GM19455 (cell line): ENCODE data around the gene DIS3L2.

Experiments used
- ATAC-seq: cut with Tn5 transposase; IDR thresholded peaks from one replicate; pipeline ENCODE4 v1.9.1; 2021; ENCODE audit not compliant: unreplicated experiment

Gene DIS3L2, protein sequence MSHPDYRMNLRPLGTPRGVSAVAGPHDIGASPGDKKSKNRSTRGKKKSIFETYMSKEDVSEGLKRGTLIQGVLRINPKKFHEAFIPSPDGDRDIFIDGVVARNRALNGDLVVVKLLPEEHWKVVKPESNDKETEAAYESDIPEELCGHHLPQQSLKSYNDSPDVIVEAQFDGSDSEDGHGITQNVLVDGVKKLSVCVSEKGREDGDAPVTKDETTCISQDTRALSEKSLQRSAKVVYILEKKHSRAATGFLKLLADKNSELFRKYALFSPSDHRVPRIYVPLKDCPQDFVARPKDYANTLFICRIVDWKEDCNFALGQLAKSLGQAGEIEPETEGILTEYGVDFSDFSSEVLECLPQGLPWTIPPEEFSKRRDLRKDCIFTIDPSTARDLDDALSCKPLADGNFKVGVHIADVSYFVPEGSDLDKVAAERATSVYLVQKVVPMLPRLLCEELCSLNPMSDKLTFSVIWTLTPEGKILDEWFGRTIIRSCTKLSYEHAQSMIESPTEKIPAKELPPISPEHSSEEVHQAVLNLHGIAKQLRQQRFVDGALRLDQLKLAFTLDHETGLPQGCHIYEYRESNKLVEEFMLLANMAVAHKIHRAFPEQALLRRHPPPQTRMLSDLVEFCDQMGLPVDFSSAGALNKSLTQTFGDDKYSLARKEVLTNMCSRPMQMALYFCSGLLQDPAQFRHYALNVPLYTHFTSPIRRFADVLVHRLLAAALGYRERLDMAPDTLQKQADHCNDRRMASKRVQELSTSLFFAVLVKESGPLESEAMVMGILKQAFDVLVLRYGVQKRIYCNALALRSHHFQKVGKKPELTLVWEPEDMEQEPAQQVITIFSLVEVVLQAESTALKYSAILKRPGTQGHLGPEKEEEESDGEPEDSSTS

DNA sequence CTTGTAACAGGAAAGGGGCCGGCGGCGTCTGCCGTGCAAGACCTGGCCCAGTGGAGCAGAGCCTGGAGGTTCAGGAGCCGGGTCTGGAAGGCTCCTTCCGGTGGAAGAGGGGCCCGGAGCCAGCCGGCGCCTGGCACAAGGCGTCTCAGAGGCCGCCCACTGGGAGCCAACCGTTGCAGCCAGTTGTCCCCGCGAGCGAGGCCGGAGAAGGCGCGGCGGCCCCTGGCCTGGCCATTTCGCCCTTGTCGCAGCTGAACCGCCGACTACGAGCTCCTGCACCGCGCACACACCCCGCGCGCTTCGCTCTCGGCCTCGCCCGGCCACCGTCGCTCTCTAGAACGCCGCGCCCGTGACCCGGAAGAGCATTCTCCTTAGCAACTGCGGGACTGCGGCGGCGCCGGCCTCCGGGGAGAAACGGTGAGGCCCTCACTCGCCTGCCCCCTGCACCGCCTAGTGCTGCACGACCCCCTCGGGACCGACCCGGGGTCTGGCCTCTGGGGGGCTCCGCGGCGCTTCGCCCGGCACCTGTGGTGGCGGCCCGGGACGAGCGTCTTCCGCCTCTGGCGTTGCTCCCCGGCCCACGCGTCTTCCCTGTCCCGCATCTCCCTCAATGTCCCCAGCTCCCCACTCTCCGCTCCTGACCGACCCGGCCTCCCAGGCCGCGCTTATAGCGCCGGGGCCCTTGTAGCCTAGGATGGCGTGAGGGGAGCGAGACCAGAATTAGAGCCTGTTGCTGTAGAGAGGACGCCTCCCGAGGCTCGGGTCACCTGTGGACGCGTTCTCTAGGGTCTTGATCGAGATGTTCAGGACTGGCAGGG is at the start of gene DIS3L2:
DIS3L2 (plus strand) TSS at position 365 of the 818 bp plus-strand sequence. CDS start 53,215 bp downstream, outside the sequence.
- ATAC-seq: peak; percentile 95

DNA sequence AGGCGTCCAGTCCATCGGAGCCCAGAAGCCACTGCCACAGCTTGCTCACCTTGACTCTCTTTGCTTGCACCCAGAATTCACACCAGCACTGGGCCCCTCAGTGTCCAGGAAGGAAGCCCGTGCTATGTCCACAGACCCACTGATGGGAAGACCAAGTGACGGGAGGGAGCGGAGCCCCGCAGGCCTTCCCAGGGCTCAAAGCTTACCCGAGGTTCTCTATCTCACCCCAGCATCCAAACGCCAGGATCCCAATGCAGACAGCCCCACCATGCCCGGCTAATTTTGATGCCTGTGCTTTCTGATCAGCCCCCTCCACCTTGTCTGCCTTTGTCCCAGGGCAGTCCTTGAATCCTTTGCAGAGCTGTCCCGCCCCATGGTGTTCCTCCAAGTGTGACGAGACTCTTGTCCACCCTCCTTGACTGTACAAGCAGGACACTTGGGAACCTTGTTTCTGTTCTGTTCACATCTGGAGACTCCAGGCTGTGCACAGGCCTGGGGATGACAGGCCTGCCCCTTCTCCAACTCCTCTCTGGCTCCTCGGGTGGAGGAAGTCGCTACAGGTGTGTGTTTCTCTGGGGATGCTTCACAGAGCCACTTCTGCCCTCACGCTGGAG is 47.3 kb upstream of the DIS3L2 start:
- ATAC-seq: no peak

DNA sequence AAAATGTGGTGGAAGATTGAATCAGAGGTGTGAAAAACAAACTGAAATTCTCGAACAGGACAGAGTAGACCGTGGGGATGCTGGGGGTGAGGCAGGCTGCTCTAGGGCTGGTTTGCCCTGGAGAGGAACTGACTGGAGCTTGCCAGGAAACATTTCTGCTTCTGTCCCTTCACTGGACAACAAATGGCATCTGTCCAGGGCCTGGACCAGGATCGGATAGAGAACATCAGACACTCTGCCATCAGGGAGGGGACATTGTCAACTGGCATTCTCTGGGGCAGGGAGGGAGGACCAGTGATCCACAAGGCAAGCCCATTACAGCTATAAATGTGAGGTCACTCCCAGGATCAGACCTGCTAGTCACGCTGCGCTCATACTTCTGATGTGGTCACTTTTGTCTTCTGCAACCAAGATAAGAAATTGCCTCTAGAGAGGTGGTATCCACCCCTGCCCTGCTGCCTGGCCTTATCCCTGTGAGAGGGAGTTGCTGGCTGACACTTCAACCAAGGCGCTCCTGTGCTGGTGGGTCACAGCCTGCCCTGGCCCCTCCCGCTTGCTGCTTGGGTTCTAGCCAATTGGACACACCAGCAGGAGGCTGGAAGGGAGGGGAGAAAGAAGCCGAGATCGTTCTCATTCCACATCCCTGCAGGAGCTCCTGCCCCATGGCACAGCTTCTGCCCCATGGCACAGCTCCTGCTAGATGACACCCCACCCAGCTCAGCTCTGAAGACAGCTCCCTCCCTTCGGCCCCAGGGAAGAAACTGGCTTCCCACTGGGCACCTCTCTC is 44.0 kb upstream of the DIS3L2 start:
- no peak for ATAC-seq

DNA sequence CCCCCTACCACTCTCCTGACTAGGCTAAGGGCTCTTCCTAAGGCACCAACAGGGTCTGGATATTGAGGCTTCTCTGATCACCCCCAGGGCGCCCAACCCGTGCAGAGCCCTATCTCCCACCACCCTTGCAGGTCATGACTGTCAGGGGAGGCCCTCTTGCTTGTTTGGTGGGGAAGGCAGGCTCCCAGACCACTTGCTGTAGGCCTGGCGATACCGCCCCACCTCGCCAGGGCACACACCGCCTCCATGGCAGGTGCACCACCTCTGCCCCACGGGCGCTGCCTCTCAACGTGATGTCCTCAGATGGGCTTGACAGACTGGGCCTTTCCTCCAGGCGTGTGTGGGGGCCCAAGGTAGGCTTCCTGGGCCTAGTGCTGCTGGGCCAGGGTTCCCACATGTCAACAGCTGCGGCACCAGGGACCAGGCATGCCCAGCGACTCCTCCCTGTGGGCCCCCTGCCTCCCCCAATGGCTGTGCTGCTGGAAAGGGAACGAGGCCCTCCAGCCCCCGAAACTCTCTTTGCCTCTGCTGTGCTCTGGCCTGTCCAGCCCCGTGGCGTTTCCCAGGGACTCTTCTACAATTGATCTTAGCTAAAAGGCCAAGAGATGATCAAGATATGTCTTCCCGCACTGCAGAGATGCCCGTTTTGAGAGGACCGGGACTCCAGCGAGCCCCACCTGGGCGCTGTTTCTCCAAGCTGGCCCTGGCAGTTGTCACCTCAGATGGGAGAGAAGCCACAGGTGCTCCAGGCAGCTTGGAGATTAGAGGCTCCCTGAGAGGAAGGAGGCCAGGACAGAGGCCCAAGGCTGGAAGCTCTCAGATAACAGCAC is 42.8 kb upstream of the DIS3L2 start:
- no peak for ATAC-seq

DNA sequence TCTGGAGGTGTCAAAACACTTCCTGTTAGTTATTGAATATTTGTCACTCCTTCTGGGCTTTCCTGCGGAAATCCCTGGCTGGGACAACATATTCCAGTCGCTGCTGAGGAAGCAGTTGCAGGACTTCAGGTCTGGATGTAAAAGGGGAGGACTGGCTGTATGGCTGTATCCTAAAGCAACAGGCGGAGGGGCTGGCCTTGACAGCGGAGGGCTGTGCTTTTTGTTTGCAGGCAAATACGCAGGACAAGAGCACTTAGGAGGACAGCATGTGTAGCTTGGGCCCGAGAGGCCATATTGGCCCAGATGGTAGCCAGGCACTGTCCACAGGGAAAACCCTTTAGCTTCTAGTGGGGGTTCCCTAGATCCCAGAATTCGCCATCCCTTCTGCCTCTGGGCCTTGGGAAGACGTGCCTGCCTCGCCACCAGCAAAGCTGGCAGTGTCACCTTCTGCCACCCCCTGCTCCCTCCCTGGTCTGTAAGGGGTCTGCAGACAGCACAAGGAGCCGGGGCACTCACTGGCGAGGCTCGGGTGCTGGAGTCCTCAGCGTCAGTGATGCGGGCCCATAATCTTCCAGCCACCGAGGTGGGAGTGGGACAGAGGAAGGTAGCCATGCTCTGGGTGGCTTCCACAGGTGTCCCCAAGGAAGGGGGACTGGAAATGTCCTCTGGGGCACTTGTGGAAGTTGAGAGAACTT is 42.0 kb upstream of the DIS3L2 start:
- no peak for ATAC-seq

DNA sequence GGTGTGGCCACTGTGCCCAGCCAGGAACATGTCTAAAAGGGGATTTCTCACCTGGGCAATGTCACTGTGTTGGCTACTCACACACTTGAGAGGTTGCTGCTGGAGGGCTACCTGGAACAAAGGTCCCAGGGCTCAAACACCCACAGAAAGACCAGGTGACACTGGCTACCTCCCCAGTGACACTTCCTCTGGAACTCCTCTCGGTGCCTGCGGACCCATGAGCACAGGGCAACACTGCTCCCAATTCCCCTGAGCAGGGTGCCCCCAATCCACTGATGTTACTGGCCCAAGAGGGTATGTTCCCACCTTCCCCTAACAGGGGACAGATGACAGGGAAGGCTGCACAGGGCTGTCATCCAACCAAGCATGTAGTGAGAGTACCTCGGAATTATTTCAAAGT is 41.1 kb upstream of the DIS3L2 start:
- no peak for ATAC-seq

DNA sequence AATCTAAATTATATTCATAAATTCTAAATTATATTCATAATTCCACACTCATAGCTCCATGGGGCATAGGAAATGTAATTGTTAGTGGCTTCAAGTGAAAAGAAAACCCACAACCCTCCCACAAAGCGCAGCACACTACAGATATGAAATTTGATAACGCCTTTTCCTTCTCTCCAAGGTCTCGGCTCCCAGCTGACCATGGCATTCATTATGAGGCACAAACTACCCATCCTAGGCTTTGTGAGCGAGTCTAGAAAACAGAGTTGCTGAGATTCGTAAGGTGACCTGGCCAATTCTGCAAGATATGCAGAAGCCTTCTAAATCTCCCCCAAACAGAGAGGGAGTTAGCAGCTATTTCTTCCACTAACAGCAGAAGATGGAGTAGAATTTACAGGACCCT is 40.7 kb upstream of the DIS3L2 start:
- ATAC-seq: no peak

DNA sequence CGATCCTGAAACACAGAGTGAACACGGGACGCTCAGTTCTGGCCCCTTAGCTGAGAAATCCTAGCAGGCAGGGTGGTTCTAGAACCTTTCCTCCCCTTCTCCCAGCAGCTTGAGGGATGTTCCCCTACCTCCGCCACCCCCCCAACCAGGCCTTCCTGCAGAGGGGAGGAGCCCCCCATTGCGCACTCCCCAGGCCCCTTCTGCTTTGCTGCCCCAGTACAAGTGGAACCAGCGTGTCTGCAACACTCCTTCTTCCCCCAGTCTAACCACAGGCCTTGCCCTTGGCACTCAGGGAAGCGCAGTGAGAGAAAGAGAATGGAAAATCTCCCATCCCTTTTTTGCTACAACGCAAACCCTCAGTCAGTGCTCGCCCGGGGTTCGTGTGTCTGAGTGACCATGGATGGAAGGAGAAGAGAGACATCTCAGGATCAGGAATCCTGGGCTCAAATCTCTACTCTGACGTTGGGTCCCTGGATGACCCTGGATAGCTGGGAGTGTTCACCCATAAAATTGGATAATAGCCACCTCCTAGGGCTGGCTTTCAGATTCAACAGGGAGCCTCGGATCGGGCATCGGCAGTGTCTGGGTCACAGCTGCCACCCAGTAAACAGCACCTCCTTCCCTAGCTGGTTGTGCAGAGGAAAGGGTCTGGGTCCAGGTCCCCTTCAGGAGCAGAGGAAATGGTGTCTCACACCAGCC is 39.1 kb upstream of the DIS3L2 start:
- no peak for ATAC-seq

DNA sequence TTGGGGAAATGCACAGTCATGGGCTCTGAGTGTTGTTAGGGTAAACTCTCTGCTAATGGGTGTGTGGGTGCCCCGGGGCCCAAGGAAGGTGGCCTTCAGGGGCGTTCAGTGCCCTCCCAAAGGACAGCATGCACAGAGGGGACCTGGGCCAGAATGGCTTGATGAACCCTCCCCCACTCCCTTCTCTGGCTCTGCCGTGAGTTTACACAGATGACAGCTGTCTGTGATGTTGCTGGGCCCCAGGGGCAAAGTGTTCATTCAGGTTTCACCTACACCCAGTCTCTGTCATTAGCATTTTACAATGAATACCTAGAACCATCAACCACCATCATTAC is 38.5 kb upstream of the DIS3L2 start:
- no peak for ATAC-seq

DNA sequence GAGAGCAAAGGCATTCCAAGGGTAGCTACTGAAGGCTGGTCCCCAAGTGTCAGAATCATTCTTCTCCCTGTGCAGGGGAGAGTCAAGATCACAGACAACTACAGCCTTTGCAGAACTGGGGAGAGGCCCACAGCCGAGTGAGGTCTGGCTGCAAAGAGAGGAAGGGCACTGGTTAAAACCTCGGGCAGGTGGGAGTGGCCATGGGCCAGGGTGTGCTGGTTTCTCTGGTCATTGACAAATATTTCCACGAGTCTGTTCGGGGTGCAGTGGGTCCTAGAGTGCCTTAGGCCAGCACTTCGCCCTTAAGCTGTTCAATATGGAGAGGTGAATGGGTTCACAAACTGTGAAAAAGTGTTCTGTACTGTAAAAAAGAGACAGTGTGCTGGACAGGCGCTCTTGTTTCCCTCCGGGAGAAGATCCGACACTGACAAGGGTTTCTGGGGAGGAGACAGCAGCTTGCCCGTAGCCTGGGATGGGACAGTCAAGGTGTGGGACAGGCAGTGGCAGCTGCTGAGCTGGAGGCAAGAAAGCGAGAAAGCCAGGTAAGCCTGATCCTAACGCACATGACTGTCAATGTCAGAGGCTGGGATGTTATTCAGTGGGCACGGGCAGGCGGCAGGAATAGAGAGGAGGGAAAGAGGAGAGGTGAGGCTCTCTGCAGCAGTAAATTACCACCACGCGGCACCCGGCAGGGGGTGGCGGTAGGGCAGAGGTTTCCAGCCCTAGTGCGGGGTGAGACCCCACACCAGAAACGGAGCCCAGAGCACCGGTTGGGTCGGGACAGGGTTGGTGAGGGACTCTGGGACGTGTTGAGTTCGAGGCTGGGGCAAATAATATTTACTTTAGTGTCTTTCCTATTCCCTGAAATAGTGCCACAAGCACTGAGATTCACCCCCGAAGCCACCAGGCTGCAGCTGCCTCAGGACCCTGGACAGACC is 37.3 kb upstream of the DIS3L2 start:
- no peak for ATAC-seq

DNA sequence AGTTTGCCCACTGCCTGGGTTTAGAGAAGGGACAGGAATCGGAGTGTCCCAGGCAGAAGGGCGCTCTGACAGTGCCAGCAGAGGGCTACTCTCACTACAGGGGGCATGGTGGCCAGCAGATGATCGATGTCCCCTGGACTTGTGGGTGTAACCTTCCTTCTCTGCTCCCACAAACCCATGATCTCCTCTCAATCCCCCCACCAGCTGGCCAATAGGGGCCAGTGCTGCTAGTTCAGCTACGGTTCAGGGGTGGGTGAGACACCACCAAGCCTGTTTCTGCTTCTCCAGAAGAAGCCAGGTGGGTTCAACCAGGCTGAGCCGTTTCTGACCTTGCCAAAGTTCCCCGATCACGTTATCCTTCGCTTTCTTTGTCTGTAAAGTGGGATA is 36.6 kb upstream of the DIS3L2 start:
- no peak for ATAC-seq

DNA sequence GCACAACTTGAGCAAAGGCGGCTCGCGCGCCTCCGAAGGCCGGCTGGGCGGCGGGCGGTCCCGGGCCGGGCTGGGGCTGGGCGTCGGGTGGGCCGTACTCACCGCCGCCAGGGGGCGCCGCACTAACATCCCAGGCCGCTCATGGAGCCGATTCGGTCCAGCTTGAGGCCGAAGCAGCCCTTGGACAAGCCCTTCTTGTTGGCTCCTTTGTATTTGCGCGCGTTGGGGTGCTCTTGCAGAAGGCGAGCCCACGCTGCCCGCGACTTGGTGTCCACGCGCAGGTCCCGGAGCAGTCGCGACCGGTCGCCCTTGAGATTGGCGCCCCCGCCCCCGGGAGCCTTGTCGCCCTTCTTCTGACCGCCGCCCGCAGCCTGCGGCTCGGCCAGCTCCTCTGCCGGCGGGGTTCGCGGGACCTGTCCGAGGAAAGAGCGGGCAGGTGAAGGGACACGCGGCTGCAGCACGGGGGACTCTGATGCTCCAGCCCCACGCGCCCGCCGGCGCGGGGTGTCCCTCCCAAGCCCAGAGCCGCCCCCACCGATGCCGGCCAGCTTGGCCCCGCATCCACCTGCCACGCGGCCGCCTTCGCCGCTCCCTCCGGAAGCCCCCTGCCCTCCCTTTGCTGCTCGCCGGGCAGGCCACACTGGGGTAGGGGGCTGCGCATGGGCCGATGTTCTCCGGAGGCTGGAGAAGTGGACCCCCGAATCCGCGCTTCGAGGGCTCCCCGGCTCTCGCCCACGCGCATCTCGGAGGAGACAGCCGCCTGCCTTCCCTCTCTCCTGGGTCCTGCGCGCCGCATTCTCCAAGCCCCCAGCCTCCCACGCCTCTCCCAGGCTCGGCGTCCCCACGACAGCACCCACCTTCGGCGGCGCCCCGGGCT is 36.0 kb upstream of the DIS3L2 start:
- no peak for ATAC-seq

DNA sequence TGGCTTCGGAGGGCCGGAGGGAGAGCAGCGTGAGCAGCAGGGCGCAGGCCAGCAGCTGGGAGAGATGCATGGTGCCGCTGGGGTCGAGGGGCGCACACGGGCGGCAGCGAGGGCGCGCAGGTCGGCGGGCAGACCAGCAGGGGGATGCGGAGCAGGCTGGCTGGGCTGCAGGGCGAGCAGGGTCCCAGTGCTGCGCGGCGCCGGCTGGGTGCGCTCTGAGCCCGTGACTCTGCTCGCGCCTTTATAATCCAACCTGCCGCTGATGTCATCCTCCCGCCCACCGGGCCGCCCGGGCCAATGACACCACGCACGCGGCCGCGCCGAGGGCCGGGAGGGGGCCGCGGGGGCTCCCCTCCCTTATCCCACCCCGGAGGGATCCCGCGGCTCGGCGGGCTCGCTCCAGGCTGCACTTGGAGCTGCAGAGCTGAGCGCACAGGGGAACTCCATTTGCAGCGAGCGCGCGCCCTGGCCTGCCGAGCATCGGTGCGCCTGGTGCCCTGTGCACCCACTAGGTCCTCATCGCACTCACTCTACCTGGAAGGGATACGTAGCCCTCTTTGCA is 35.3 kb upstream of the DIS3L2 start, which contains the start of gene NPPC:
NPPC (minus strand) TSS at position 217 of the 562 bp plus-strand sequence; CDS start at position 70, 147 bp downstream.
- peak; percentile 80 for ATAC-seq

DNA sequence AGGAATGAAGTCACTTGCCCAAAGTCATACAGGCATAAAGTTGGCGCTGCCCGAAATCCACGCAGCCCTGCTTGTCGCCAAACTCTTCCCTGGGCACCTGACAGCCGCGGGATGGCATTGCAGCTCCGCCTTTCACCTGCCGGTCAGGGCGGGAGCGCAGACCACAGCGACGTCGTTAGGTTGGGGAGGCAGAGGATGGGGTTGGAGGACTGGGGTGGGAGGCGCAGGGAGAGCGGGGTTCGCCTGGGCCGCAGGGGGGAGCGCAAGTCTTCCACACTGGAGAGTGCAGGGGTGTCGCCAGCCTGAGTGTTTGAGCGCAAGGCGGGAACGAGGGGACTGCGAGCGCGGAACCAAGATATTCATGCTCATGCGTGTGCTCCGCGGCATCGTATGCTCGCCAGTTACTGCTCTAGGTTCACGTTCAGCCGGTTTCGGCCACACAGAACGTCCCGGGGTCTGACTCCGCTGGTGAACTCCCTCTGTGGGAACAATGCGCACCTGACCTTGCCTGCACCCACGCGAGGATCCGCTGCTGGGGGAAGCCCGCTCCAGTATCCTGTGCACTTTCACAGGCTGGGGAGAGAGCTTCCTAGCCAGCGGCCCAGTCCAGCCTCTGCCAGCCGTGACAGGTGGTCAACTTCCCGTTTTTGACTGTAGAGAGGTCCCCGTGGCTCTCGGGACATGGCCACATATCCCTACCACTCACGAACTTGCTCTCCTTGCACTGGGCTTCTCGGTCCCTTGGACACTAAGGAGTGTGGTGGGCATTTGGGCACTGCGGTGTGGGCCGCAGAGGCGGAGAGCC is 34.5 kb upstream of the DIS3L2 start:
- ATAC-seq: no peak

DNA sequence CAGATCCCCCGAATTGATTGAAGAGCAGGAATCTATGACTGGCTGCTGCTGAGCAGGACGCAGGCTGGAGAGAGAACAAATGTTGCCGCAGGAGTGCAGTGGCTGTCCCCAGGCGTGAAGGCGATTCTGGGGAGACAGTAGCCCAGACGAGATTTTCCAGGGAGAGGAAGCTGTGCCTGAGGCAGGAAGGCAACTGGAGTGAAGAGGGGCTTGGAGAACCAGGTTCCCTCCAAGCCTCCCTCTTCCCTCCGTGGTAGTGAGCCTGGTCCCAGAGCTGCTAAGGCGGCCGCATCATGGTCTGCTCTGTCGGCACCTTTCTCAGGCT is 34.0 kb upstream of the DIS3L2 start:
- no peak for ATAC-seq
